Neural progenitor cell (in vitro differentiated cells): ENCODE data around the gene SELENOM.

ENCODE experiments used
- CTCF ChIP-seq: fragments of 200-600 bp; sonication (generic); IDR thresholded peaks from 2 replicates; pipeline ENCODE4 v1.5.1; 2017; ENCODE audit warnings: antibody characterized with exemption, mild to moderate bottlenecking
- EZH2 ChIP-seq: fragments of 200-600 bp; sonication (generic); IDR thresholded peaks from 2 replicates; pipeline ENCODE4 v1.6.1; 2017; ENCODE audit warnings: antibody characterized with exemption, mild to moderate bottlenecking, moderate library complexity
- EZH2phosphoT487 ChIP-seq: fragments of 200-600 bp; sonication (generic); IDR thresholded peaks from 2 replicates; pipeline ENCODE4 v1.6.1; 2017; ENCODE audit warnings: antibody characterized with exemption

- TF ChIP-seq CTCF (peak; percentile 77), EZH2 (no peak), EZH2phosphoT487 (no peak)
Observed at GRCh38 chr22:31089160-31090100, 17.9 kb downstream of the SELENOM start.
